Peyer's patch (tissue), 4 donors: ENCODE measurements around the gene GATAD2B.

Source experiments
- POLR2A ChIP-seq, 2 donors: fragments of 450-650 bp; IDR thresholded peaks; one replicate each; pipeline ENCODE4 v1.5.1; 2017; ENCODE audit warnings: antibody characterized with exemption in 2 of 2, mild to moderate bottlenecking in 2 of 2, moderate library complexity in 2 of 2
- TF ChIP-seq, protein P1 (sequence below), 6 experiments: fragments of 450-650 bp in 4 of 6; fragments of 200-600 bp in 2 of 6; sonication (generic) in 1 of 6; IDR thresholded peaks; one replicate each; pipeline ENCODE4 v1.5.1; 2017 to 2019; ENCODE audit warnings: antibody characterized with exemption in 6 of 6, mild to moderate bottlenecking in 3 of 6, moderate library complexity in 1 of 6

- TF ChIP-seq, protein P1, sequence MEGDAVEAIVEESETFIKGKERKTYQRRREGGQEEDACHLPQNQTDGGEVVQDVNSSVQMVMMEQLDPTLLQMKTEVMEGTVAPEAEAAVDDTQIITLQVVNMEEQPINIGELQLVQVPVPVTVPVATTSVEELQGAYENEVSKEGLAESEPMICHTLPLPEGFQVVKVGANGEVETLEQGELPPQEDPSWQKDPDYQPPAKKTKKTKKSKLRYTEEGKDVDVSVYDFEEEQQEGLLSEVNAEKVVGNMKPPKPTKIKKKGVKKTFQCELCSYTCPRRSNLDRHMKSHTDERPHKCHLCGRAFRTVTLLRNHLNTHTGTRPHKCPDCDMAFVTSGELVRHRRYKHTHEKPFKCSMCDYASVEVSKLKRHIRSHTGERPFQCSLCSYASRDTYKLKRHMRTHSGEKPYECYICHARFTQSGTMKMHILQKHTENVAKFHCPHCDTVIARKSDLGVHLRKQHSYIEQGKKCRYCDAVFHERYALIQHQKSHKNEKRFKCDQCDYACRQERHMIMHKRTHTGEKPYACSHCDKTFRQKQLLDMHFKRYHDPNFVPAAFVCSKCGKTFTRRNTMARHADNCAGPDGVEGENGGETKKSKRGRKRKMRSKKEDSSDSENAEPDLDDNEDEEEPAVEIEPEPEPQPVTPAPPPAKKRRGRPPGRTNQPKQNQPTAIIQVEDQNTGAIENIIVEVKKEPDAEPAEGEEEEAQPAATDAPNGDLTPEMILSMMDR (IDR thresholded peaks at IDR 0.05), result no peak
- TF ChIP-seq POLR2A (IDR thresholded peaks at IDR 0.05), result no peak
Observed at GRCh38 chr1:153795934-153796785, 126.6 kb downstream of the GATAD2B start.
